ENCODE data around the gene MOSPD2. TPM values are rescaled to one million over a fixed set of nuclear protein-coding genes. Genes with fewer than 3 reads are reported as not detected.

Gene MOSPD2
- polyA plus RNA-seq, 1 donor from 2014 or later: 5.6 TPM

- Mint-ChIP-seq H3K9me3 (peaks cover 0 to 1% (median 0%) of the 10 kb centered on the region in 3 donors), H3K27ac (no peak overlapping the region), H3K27me3 (no peaks in the 10 kb centered on the region), H3K4me1 (peaks cover 0 to 2% (median 0%) of the 10 kb centered on the region in 3 donors), H3K36me3 (no peaks in the 10 kb centered on the region), H3K4me3 (no peak overlapping the region)
Observed at GRCh38 chrX:14927401-14927800, 54.2 kb downstream of the MOSPD2 start.

DNA sequence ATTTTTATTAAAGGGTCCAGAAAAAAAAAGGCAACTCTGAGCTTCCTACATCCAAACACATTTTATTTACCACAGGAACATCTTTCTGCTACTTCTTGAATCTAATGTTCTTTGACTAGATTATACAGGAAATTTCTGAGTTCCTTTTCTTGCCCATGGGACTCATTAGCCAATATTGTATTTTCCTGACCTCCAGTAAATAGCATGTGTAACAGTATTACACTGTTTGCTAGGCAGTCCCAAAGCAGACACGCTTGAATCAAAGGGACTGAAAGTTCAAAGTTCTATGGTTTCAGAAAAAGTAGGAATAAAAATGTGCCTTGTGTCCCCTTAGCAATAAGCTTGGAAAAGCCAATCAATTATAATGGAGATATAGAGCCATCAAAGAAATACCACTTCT is 57.4 kb downstream of the MOSPD2 start:
- no peaks in the 10 kb centered on the region for H3K4me1 Mint-ChIP-seq
- no peaks in the 10 kb centered on the region for H3K36me3 Mint-ChIP-seq
- peaks cover 0 to 1% (median 0%) of the 10 kb centered on the region in 3 donors for H3K9me3 Mint-ChIP-seq
- H3K27ac Mint-ChIP-seq: no peak overlapping the region
- H3K27me3 Mint-ChIP-seq: no peaks in the 10 kb centered on the region
- no peak overlapping the region for H3K4me3 Mint-ChIP-seq

GRCh38 chrX:14932136-14932535 is 58.9 kb downstream of the MOSPD2 start:
- H3K4me1 Mint-ChIP-seq: no peaks in the 10 kb centered on the region
- peaks cover 0 to 1% (median 0%) of the 10 kb centered on the region in 3 donors for H3K9me3 Mint-ChIP-seq
- H3K27ac Mint-ChIP-seq: no peak overlapping the region
- H3K36me3 Mint-ChIP-seq: no peaks in the 10 kb centered on the region
- no peak overlapping the region for H3K4me3 Mint-ChIP-seq
- H3K27me3 Mint-ChIP-seq: no peaks in the 10 kb centered on the region

- Mint-ChIP-seq H3K27ac (no peak overlapping the region), H3K27me3 (no peaks in the 10 kb centered on the region), H3K36me3 (no peaks in the 10 kb centered on the region)
Observed at GRCh38 chrX:14934423-14934822, 61.2 kb downstream of the MOSPD2 start.

GRCh38 chrX:14936561-14936960 is 63.3 kb downstream of the MOSPD2 start:
- Mint-ChIP-seq H3K9me3 (no peaks in the 10 kb centered on the region), H3K36me3 (no peaks in the 10 kb centered on the region), H3K27me3 (no peaks in the 10 kb centered on the region), H3K4me1 (peaks cover 0 to 2% (median 0%) of the 10 kb centered on the region in 3 donors), H3K27ac (no peak overlapping the region), H3K4me3 (no peak overlapping the region)

More at GRCh38 chrX:14934423-14934822, 61.2 kb downstream of the MOSPD2 start:
- Mint-ChIP-seq H3K9me3 (peaks cover 0 to 1% (median 0%) of the 10 kb centered on the region in 3 donors), H3K4me1 (peaks cover 0 to 2% (median 0%) of the 10 kb centered on the region in 3 donors), H3K4me3 (no peak overlapping the region)

DNA sequence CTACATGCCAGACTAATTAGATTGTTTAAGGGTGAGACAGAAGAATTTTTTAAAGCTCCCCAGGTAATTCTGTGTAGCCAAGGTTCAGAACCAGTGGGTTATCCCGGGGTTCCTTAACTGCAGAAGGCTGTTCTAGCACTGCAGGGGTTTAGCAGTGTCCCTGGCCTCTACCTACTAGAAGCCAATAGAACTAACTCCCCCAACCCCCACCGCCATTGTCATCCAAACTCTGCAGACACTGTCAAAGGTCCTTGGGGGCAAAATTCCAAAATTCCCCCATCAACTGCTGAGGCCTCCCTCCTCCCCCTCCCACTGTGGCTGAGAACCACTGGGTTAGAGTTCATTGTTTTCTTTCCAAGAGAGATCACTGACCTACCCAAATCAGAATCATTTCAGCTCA is 66.4 kb downstream of the MOSPD2 start:
- H3K27ac Mint-ChIP-seq: no peak overlapping the region
- H3K9me3 Mint-ChIP-seq: no peaks in the 10 kb centered on the region
- H3K36me3 Mint-ChIP-seq: no peaks in the 10 kb centered on the region
- no peaks in the 10 kb centered on the region for H3K27me3 Mint-ChIP-seq
- H3K4me1 Mint-ChIP-seq: peaks cover 0 to 2% (median 0%) of the 10 kb centered on the region in 3 donors
- H3K4me3 Mint-ChIP-seq: no peak overlapping the region

DNA sequence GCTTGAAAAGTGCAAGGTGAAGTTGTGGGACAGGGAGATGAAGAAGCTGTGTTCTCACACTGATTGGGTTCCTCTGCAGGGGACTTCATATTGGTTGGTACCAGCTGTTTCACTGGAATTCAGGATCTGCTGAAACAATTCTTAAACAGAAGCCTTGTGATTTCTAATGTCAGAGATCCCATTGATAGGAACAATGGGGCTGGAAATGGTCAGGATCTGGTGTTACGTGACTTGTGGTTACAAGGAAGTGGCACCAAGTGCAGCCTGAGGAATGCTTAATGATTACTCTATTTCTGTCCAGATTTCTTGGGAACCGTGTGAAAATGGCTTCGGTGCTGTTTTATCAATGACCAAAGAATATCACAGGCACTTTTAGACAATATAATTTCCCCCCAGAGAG is 68.1 kb downstream of the MOSPD2 start:
- no peak overlapping the region for H3K27ac Mint-ChIP-seq
- H3K9me3 Mint-ChIP-seq: no peaks in the 10 kb centered on the region
- H3K4me1 Mint-ChIP-seq: peaks cover 2 to 3% (median 2%) of the 10 kb centered on the region in 3 donors
- H3K36me3 Mint-ChIP-seq: no peaks in the 10 kb centered on the region
- H3K4me3 Mint-ChIP-seq: no peak overlapping the region
- H3K27me3 Mint-ChIP-seq: peaks cover 2% of the 10 kb centered on the region

DNA sequence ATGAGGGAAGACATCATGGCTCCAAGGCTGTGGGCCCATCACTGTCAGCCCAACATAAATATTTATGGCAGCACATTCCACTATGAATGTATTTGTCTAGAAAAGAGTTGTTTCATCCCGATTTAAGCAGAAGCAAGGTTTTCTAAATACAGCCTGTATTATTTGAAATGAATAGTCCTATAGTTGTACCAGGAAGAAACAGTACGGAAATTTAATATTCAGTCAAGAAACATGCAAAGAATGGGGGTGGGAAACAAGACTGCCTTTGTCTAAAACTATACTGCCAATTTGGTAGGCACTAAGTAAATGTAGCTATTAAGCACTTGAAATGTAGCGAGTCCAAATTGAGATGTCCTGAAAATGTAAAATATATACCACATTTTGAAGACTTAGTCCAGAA is 69.1 kb downstream of the MOSPD2 start:
- Mint-ChIP-seq H3K36me3 (no peaks in the 10 kb centered on the region), H3K27ac (no peak overlapping the region), H3K4me1 (peaks cover 2 to 9% (median 7%) of the 10 kb centered on the region in 3 donors), H3K27me3 (peaks cover 5% of the 10 kb centered on the region), H3K9me3 (no peaks in the 10 kb centered on the region), H3K4me3 (no peak overlapping the region)

DNA sequence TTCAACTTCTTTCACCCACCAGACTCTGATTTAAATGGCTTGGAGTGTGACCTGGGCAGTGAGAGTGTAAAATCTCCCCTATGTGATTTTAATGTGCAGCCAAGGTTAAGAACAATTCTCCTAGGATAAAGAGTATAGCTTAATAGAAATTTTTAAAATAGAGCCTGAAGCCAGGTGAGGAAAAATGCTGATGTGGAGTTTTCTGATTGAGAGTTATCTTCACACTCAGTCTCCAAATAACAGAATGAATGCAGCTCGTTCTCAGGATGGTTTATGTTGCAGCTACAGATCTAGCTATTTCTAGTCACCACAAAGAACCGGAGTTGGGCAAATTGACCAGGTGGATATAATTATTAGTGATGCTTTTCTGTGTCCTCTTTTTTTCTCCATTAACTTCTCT is 70.7 kb downstream of the MOSPD2 start:
- peaks cover 0 to 13% (median 11%) of the 10 kb centered on the region in 3 donors for H3K4me1 Mint-ChIP-seq
- H3K36me3 Mint-ChIP-seq: no peaks in the 10 kb centered on the region
- H3K27me3 Mint-ChIP-seq: peaks cover 10% of the 10 kb centered on the region
- no peaks in the 10 kb centered on the region for H3K9me3 Mint-ChIP-seq
- H3K4me3 Mint-ChIP-seq: no peak overlapping the region
- H3K27ac Mint-ChIP-seq: no peak overlapping the region

- peaks cover 0 to 21% (median 12%) of the 10 kb centered on the region in 3 donors for H3K4me1 Mint-ChIP-seq
- H3K36me3 Mint-ChIP-seq: no peaks in the 10 kb centered on the region
- H3K9me3 Mint-ChIP-seq: no peaks in the 10 kb centered on the region
- peaks cover 10% of the 10 kb centered on the region for H3K27me3 Mint-ChIP-seq
- no peak overlapping the region for H3K27ac Mint-ChIP-seq
- no peak overlapping the region for H3K4me3 Mint-ChIP-seq
Observed at GRCh38 chrX:14946606-14947155, 73.5 kb downstream of the MOSPD2 start.

- peaks cover 0 to 21% (median 12%) of the 10 kb centered on the region in 3 donors for H3K4me1 Mint-ChIP-seq
- H3K27me3 Mint-ChIP-seq: peaks cover 10% of the 10 kb centered on the region
- H3K27ac Mint-ChIP-seq: no peak overlapping the region
- no peak overlapping the region for H3K4me3 Mint-ChIP-seq
- no peaks in the 10 kb centered on the region for H3K36me3 Mint-ChIP-seq
- H3K9me3 Mint-ChIP-seq: no peaks in the 10 kb centered on the region
Observed at GRCh38 chrX:14948691-14949090, 75.5 kb downstream of the MOSPD2 start.

DNA sequence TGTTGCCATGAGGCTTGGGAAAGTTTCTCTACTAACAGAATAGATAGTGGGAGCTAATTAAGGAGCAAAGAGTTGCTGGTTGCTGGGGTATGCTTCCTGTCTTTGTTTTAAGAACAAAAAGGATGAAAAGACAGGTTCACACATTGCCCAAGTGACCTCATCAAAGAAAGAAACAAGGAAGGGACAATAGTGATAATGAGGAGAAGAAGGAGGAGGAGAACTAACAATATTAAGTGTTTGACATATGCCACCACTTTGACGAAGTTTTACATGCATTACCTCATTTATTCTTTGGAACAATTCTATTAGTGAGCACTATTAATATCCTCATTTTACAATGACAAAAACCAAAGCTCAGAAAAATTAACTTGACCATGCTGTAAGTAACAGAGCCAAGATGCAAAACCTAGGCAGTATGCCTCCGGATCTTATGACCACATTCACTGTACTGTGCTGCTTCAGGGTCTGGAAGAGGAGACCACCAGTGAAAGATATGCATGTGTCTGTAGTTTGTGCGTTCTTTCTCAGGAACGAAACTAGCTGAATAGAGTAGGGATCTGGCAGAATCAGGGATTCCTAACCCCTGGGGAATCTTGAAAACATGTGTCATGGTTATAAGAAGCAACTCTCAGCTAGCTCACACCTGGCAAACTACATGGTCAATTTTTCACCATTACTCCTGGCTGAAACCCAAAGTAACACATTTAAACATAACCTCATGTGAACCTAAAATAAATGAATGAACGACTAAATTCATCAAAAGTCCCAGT is 83.8 kb downstream of the MOSPD2 start:
- Mint-ChIP-seq H3K9me3 (peaks cover 3 to 6% (median 4%) of the 10 kb centered on the region in 3 donors), H3K36me3 (no peaks in the 10 kb centered on the region), H3K27ac (no peak overlapping the region)

GRCh38 chrX:14963447-14964236 is 90.4 kb downstream of the MOSPD2 start:
- Mint-ChIP-seq H3K9me3 (peaks cover 0 to 11% (median 0%) of the 10 kb centered on the region in 3 donors), H3K27me3 (peaks cover 1% of the 10 kb centered on the region), H3K27ac (no peak overlapping the region), H3K4me1 (no peaks in the 10 kb centered on the region), H3K36me3 (no peaks in the 10 kb centered on the region), H3K4me3 (no peak overlapping the region)

More for the DNA sequence above, 83.8 kb downstream of the MOSPD2 start:
- Mint-ChIP-seq H3K4me1 (no peaks in the 10 kb centered on the region), H3K27me3 (no peaks in the 10 kb centered on the region), H3K4me3 (no peak overlapping the region)

DNA sequence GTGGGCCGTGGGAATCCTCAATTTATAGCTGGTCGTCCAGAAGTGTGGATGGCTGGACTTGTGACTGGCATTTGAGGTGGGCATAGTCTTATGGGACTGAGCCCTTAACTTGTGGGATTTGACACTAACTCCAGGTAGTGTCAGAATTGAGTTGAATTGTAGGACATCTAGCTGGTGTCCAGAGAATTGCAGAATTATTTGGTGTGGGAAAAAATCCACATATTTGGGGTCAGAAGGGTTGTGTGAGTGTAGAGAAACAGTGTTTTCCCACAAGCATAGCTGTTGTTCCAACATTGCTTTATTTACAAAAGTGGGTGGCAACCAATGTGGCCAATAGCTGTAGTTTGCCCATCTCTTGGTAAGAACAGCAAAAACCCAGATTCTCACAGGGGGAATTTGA is 91.3 kb downstream of the MOSPD2 start:
- no peaks in the 10 kb centered on the region for H3K36me3 Mint-ChIP-seq
- H3K4me3 Mint-ChIP-seq: no peak overlapping the region
- no peak overlapping the region for H3K27ac Mint-ChIP-seq
- peaks cover 0 to 11% (median 0%) of the 10 kb centered on the region in 3 donors for H3K9me3 Mint-ChIP-seq
- H3K4me1 Mint-ChIP-seq: no peaks in the 10 kb centered on the region
- H3K27me3 Mint-ChIP-seq: peaks cover 1% of the 10 kb centered on the region

All from IgD-negative memory B cell (primary cell).